Measurements from ENCODE around the gene STK36.

DNA sequence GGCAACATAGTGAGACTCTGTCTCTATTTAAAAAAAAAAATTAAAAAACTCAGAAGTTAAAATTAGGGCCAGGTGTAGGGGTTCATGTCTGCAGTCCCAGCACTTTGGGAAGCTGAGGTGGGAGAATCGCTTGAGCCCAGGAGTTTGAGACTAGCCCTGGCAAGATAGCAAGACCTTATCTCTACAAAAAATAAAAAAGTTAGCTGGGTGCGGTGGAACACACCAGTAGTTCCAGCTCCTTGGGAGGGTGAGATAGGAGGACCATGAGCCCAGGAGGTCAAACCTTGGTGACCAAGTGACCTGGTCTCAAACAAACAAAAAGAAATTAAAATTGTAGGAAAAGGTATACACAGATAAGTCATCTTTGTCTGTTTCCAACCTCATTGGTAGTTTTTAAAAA is 50.0 kb downstream of the STK36 start:
- TF ChIP-seq POLR2AphosphoS5 (IDR thresholded peaks at IDR 0.05; ENCODE audit: low read depth): no peak
- TF ChIP-seq, protein P1, sequence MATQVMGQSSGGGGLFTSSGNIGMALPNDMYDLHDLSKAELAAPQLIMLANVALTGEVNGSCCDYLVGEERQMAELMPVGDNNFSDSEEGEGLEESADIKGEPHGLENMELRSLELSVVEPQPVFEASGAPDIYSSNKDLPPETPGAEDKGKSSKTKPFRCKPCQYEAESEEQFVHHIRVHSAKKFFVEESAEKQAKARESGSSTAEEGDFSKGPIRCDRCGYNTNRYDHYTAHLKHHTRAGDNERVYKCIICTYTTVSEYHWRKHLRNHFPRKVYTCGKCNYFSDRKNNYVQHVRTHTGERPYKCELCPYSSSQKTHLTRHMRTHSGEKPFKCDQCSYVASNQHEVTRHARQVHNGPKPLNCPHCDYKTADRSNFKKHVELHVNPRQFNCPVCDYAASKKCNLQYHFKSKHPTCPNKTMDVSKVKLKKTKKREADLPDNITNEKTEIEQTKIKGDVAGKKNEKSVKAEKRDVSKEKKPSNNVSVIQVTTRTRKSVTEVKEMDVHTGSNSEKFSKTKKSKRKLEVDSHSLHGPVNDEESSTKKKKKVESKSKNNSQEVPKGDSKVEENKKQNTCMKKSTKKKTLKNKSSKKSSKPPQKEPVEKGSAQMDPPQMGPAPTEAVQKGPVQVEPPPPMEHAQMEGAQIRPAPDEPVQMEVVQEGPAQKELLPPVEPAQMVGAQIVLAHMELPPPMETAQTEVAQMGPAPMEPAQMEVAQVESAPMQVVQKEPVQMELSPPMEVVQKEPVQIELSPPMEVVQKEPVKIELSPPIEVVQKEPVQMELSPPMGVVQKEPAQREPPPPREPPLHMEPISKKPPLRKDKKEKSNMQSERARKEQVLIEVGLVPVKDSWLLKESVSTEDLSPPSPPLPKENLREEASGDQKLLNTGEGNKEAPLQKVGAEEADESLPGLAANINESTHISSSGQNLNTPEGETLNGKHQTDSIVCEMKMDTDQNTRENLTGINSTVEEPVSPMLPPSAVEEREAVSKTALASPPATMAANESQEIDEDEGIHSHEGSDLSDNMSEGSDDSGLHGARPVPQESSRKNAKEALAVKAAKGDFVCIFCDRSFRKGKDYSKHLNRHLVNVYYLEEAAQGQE (IDR thresholded peaks at IDR 0.05; ENCODE audit: insufficient replicate concordance, low read depth): no peak
- TF ChIP-seq, protein P2, sequence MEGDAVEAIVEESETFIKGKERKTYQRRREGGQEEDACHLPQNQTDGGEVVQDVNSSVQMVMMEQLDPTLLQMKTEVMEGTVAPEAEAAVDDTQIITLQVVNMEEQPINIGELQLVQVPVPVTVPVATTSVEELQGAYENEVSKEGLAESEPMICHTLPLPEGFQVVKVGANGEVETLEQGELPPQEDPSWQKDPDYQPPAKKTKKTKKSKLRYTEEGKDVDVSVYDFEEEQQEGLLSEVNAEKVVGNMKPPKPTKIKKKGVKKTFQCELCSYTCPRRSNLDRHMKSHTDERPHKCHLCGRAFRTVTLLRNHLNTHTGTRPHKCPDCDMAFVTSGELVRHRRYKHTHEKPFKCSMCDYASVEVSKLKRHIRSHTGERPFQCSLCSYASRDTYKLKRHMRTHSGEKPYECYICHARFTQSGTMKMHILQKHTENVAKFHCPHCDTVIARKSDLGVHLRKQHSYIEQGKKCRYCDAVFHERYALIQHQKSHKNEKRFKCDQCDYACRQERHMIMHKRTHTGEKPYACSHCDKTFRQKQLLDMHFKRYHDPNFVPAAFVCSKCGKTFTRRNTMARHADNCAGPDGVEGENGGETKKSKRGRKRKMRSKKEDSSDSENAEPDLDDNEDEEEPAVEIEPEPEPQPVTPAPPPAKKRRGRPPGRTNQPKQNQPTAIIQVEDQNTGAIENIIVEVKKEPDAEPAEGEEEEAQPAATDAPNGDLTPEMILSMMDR (IDR thresholded peaks at IDR 0.05; ENCODE audit: insufficient read depth, low read length): no peak
